SK-N-SH treated with all-trans-retinoic acid at 6 μM for 48 hours (cell line): ENCODE results near the gene SEC31B.

Source experiments
- ATAC-seq: fragments of 200-7000 bp; cut with Tn5 transposase; 3 replicates; pipeline ENCODE4 v1.9.1; 2020; ENCODE audit warnings: mild to moderate bottlenecking, moderate library complexity
- BACH2 ChIP-seq: fragments of 250-450 bp; sonication (Bioruptor Pico); IDR thresholded peaks from 2 replicates; pipeline ENCODE4 v1.9.0; 2021; ENCODE audit warnings: mild to moderate bottlenecking, borderline replicate concordance
- CSDC2 ChIP-seq: fragments of 250-450 bp; sonication (Bioruptor Pico); IDR thresholded peaks from 2 replicates; pipeline ENCODE4 v1.5.0; 2020; ENCODE audit warnings: mild to moderate bottlenecking, moderate library complexity
- ESRRG ChIP-seq: fragments of 250-450 bp; sonication (Bioruptor Pico); IDR thresholded peaks from 2 replicates; pipeline ENCODE4 v1.6.1; 2021; ENCODE audit warnings: mild to moderate bottlenecking
- GLIS3 ChIP-seq: fragments of 250-450 bp; sonication (Bioruptor Pico); IDR thresholded peaks from 2 replicates; pipeline ENCODE4 v1.5.0; 2020; ENCODE audit warnings: mild to moderate bottlenecking, moderate library complexity
- ISL1 ChIP-seq: fragments of 250-450 bp; sonication (Bioruptor Pico); IDR thresholded peaks from 2 replicates; pipeline ENCODE4 v2.1.2; 2022; ENCODE audit warnings: mild to moderate bottlenecking, moderate library complexity
- OSR1 ChIP-seq: fragments of 250-450 bp; sonication (Bioruptor Pico); IDR thresholded peaks from 2 replicates; pipeline ENCODE4 v1.8.0; 2022; ENCODE audit warnings: moderate library complexity, mild to moderate bottlenecking, inconsistent platforms
- PATZ1 ChIP-seq: fragments of 250-450 bp; sonication (Bioruptor Pico); IDR thresholded peaks from 2 replicates; pipeline ENCODE4 v1.8.0; 2020; ENCODE audit warnings: mild to moderate bottlenecking, moderate library complexity, borderline replicate concordance
- PPARA ChIP-seq: fragments of 250-450 bp; sonication (Bioruptor Pico); IDR thresholded peaks from 2 replicates; pipeline ENCODE4 v1.5.0; 2020; ENCODE audit warnings: mild to moderate bottlenecking, borderline replicate concordance
- RARB ChIP-seq: fragments of 250-450 bp; sonication (Bioruptor Pico); IDR thresholded peaks from 2 replicates; pipeline ENCODE4 v1.8.0; 2021; ENCODE audit warnings: mild to moderate bottlenecking, moderate library complexity
- TCF4 ChIP-seq: fragments of 250-450 bp; sonication (Bioruptor Pico); IDR thresholded peaks from 2 replicates; pipeline ENCODE4 v1.8.0; 2021; ENCODE audit warnings: mild to moderate bottlenecking, moderate library complexity, borderline replicate concordance
- TOX ChIP-seq: fragments of 250-450 bp; sonication (Bioruptor Pico); IDR thresholded peaks from 2 replicates; pipeline ENCODE4 v1.8.0; 2021; ENCODE audit warnings: mild to moderate bottlenecking, moderate library complexity, borderline replicate concordance
- TSHZ2 ChIP-seq: fragments of 250-450 bp; sonication (Bioruptor Pico); IDR thresholded peaks from 2 replicates; pipeline ENCODE4 v1.5.0; 2020; ENCODE audit warnings: mild to moderate bottlenecking, moderate library complexity
- ZC3H10 ChIP-seq: fragments of 250-450 bp; sonication (Bioruptor Pico); IDR thresholded peaks from 2 replicates; pipeline ENCODE4 v1.5.1; 2021; ENCODE audit warnings: mild to moderate bottlenecking, moderate library complexity
- ZFP3 ChIP-seq: fragments of 250-450 bp; sonication (Bioruptor Pico); IDR thresholded peaks from 2 replicates; pipeline ENCODE4 v1.5.0; 2020; ENCODE audit warnings: mild to moderate bottlenecking, moderate library complexity
- ZFP30 ChIP-seq: fragments of 450-650 bp; formaldehyde crosslinking; IDR thresholded peaks from 2 replicates; pipeline ENCODE4 v1.5.0; 2022; ENCODE audit warnings: mild to moderate bottlenecking, moderate library complexity
- ZNF565 ChIP-seq: fragments of 450-650 bp; formaldehyde crosslinking; conservative IDR thresholded peaks from 2 replicates; pipeline ENCODE4 v1.5.0; 2020; ENCODE audit warnings: low read depth, mild to moderate bottlenecking, moderate library complexity
- ZNF70 ChIP-seq: fragments of 450-650 bp; formaldehyde crosslinking; IDR thresholded peaks from 2 replicates; pipeline ENCODE4 v1.5.0; 2020; ENCODE audit warnings: mild to moderate bottlenecking, moderate library complexity
- ZNF8 ChIP-seq: fragments of 450-650 bp; formaldehyde crosslinking; IDR thresholded peaks from 2 replicates; pipeline ENCODE4 v1.5.0; 2020; ENCODE audit warnings: mild to moderate bottlenecking, moderate library complexity
- TF ChIP-seq, protein P1 (sequence below): fragments of 250-450 bp; sonication (Bioruptor Pico); IDR thresholded peaks from 2 replicates; pipeline ENCODE4 v1.5.1; 2021; ENCODE audit warnings: mild to moderate bottlenecking, moderate library complexity
- TF ChIP-seq, protein P2 (sequence below): fragments of 250-450 bp; sonication (Bioruptor Pico); IDR thresholded peaks from 2 replicates; pipeline ENCODE4 v1.8.0; 2021; ENCODE audit warnings: low read depth, mild to moderate bottlenecking, moderate library complexity, borderline replicate concordance

Gene SEC31B

DNA sequence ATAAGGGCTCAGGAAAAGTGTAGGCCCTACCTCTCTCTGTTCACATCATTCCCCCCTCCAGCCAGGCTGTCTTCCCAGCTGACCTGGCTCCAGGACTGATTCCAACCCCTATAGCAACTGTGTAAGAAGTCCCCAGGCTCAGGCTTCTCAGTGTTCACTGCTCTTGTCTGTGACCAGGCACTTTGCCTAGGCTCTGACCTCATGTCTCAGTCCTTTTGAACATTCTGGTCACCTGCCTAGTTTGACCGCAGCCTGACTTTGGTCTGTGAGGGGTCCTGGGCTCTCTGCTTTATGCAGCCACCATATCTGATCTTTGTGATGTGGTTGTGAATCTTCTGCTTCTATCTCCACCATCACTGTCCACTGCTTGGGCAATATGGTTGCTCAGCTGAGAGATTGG, 40.6 kb upstream of the SEC31B start:
- TF ChIP-seq ZNF565 (CRISPR knock-in tag): no peak
- TF ChIP-seq, protein P1, sequence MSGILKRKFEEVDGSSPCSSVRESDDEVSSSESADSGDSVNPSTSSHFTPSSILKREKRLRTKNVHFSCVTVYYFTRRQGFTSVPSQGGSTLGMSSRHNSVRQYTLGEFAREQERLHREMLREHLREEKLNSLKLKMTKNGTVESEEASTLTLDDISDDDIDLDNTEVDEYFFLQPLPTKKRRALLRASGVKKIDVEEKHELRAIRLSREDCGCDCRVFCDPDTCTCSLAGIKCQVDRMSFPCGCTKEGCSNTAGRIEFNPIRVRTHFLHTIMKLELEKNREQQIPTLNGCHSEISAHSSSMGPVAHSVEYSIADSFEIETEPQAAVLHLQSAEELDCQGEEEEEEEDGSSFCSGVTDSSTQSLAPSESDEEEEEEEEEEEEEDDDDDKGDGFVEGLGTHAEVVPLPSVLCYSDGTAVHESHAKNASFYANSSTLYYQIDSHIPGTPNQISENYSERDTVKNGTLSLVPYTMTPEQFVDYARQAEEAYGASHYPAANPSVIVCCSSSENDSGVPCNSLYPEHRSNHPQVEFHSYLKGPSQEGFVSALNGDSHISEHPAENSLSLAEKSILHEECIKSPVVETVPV: no peak
- no peak for TF ChIP-seq ZFP3 (CRISPR knock-in tag)
- TF ChIP-seq, all 23 proteins: peak for 0

GRCh38 chr10:100554902-100555301, 35.2 kb upstream of the SEC31B start:
- ATAC-seq: no peak
- no peak for TF ChIP-seq ZNF565 (CRISPR knock-in tag)
- TF ChIP-seq, protein P1: no peak
- no peak for TF ChIP-seq GLIS3 (CRISPR knock-in tag)
- TF ChIP-seq ZFP3 (CRISPR knock-in tag): no peak
- no peak for TF ChIP-seq CSDC2
- no peak for TF ChIP-seq ESRRG (CRISPR knock-in tag)
- no peak for TF ChIP-seq PPARA (CRISPR knock-in tag)
- TF ChIP-seq, protein P2, sequence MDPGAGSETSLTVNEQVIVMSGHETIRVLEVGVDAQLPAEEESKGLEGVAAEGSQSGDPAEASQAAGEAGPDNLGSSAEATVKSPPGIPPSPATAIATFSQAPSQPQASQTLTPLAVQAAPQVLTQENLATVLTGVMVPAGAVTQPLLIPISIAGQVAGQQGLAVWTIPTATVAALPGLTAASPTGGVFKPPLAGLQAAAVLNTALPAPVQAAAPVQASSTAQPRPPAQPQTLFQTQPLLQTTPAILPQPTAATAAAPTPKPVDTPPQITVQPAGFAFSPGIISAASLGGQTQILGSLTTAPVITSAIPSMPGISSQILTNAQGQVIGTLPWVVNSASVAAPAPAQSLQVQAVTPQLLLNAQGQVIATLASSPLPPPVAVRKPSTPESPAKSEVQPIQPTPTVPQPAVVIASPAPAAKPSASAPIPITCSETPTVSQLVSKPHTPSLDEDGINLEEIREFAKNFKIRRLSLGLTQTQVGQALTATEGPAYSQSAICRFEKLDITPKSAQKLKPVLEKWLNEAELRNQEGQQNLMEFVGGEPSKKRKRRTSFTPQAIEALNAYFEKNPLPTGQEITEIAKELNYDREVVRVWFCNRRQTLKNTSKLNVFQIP (CRISPR knock-in tag): no peak
- no peak for TF ChIP-seq BACH2 (CRISPR knock-in tag)
- TF ChIP-seq ZC3H10 (CRISPR knock-in tag): no peak
- no peak for TF ChIP-seq PATZ1 (CRISPR knock-in tag)
- TF ChIP-seq ZFP30 (CRISPR knock-in tag): no peak
- TF ChIP-seq TOX (CRISPR knock-in tag): no peak
- TF ChIP-seq ZNF8: no peak
- TF ChIP-seq ISL1 (CRISPR knock-in tag): no peak
- no peak for TF ChIP-seq OSR1 (CRISPR knock-in tag)
- TF ChIP-seq RARB (CRISPR knock-in tag): no peak

More for the DNA sequence above, 40.6 kb upstream of the SEC31B start:
- ATAC-seq: no peak

DNA sequence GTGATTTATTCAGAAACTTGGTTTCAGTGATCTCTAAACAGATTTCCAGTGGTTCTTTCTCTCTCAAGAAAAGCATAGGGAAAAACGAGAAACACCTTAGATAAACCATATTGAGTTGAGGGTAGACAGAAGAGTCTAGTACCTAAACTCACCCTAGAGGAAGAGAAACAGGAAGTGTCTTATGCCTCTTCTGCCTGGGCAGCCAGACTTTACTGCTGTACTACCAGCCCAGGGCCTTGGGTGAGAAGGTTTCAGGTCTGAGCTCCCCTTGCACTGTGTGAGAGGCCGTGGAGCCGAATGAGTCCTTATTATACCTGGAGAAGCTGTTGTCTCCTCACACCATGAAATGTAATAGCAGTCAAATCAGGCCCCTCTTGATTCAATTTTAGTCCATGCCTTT, 34.3 kb upstream of the SEC31B start:
- no peak for TF ChIP-seq PATZ1 (CRISPR knock-in tag)
- TF ChIP-seq ZC3H10 (CRISPR knock-in tag): no peak
- no peak for TF ChIP-seq TSHZ2
- TF ChIP-seq ZFP30 (CRISPR knock-in tag): no peak
- TF ChIP-seq RARB (CRISPR knock-in tag): no peak
- TF ChIP-seq ZNF70 (CRISPR knock-in tag): no peak
- no peak for TF ChIP-seq TCF4 (CRISPR knock-in tag)
- TF ChIP-seq GLIS3 (CRISPR knock-in tag): no peak
- TF ChIP-seq TOX (CRISPR knock-in tag): no peak
- no peak for ATAC-seq
